K562 (cell line): ENCODE data around the gene DUSP10. TPM values are rescaled to one million over a fixed set of nuclear protein-coding genes. Genes with fewer than 3 reads are reported as not detected.

Experiments
- ATAC-seq: fragments of 200-7000 bp; cut with Tn5 transposase; 3 replicates; pipeline ENCODE4 v1.9.1; 2020; ENCODE audit warnings: moderate library complexity
- BruUV-seq: library from RNA; stranded (reverse); fragments of 400-500 nt; replicated peaks from 2 replicates; lab custom pipeline; 2021; lab: Mats Ljungman, UMichigan
- CTCF ChIA-PET: fragments of 300-600 bp; formaldehyde crosslinking; extraction: SDS; loops from one replicate; lab custom pipeline; 2021; ENCODE audit warnings: low intra/inter-chr PET ratio; lab: Yijun Ruan, JAX
- POLR2A ChIA-PET: fragments of 300-600, 350-650 bp; sonication (Branson Sonifier 250); formaldehyde crosslinking; extraction: SDS; loops from one replicate; lab custom pipeline; 2021; ENCODE audit warnings: antibody characterized with exemption, inconsistent platforms; lab: Yijun Ruan, JAX
- DNase-seq, 4 experiments: peaks; one replicate each; pipeline versions ENCODE4 v3.0.0 to v3.0.0-alpha.2; 2011 to 2018; ENCODE audit warnings: low spot score in 3 of 4, mixed read lengths in 3 of 4; ENCODE audit errors: extremely low read depth in 1 of 4
- FAIRE-seq: peaks from 2 replicates; lab custom pipeline; 2011; peaks lifted over from hg19 to GRCh38; lab: Jason Lieb, UNC
- H2AFZ ChIP-seq: 2 replicates; pipeline ENCODE4 v1.6.0; 2011; ENCODE audit warnings: low read depth, low read length, control low read depth, inconsistent platforms
- H3K27ac ChIP-seq: fragments of 200-600 bp; 3 replicates; pipeline ENCODE4 v1.8.0; 2011; ENCODE audit warnings: low read depth, mild to moderate bottlenecking, control low read depth, inconsistent platforms, low read length, moderate library complexity, mixed read lengths; ENCODE audit errors: extremely low read depth
- H3K27me3 ChIP-seq, 2 experiments: fragments of 300-600 bp in 1 of 2; 2 replicates in 1 of 2; 3 replicates in 1 of 2; pipeline versions ENCODE4 v1.6.0 to v1.8.0; 2011; ENCODE audit warnings: inconsistent platforms in 2 of 2, low read length in 2 of 2, mild to moderate bottlenecking in 1 of 2, mixed read lengths in 1 of 2, moderate library complexity in 1 of 2; ENCODE audit not compliant: control insufficient read depth in 2 of 2, insufficient read depth in 2 of 2
- H3K36me3 ChIP-seq: fragments of 300-600 bp; 3 replicates; pipeline ENCODE4 v1.8.0; 2011; ENCODE audit warnings: mild to moderate bottlenecking, low read length, inconsistent platforms; ENCODE audit not compliant: control insufficient read depth, insufficient read depth
- H3K4me1 ChIP-seq, 2 experiments: fragments of 200-600 bp in 1 of 2; replicated peaks in 1 of 2; 2 replicates in 1 of 2; 3 replicates in 1 of 2; pipeline versions ENCODE4 v1.5.1 to v1.8.0; 2011; ENCODE audit warnings: inconsistent platforms in 2 of 2, low read length in 2 of 2, mild to moderate bottlenecking in 1 of 2, mixed read lengths in 1 of 2, moderate library complexity in 1 of 2; ENCODE audit not compliant: control insufficient read depth in 2 of 2, insufficient read depth in 2 of 2
- H3K4me2 ChIP-seq: 2 replicates; pipeline ENCODE4 v1.6.1; 2011; ENCODE audit warnings: low read length, control low read depth, inconsistent platforms, mixed read lengths; ENCODE audit not compliant: insufficient read depth
- H3K4me3 ChIP-seq: fragments of 200-600 bp; sonication (generic), shearing (Covaris generic); 2 replicates; pipeline ENCODE4 v1.5.1; 2016; ENCODE audit warnings: control low read depth, inconsistent platforms
- H3K79me2 ChIP-seq: fragments of 200-600 bp; 3 replicates; pipeline ENCODE4 v1.8.0; 2011; ENCODE audit warnings: low read length, inconsistent platforms; ENCODE audit not compliant: control insufficient read depth, insufficient read depth
- H3K9ac ChIP-seq, 2 experiments: 2 replicates each; pipeline versions ENCODE4 v1.6.0 to v1.6.1; 2011; ENCODE audit warnings: low read depth in 2 of 2, low read length in 2 of 2, control low read depth in 1 of 2, inconsistent platforms in 1 of 2, mild to moderate bottlenecking in 1 of 2, mixed read lengths in 1 of 2; ENCODE audit not compliant: insufficient read depth in 1 of 2
- H3K9me1 ChIP-seq: one replicate; pipeline ENCODE4 v1.6.0; 2011; ENCODE audit warnings: inconsistent platforms, mild to moderate bottlenecking, low read length, moderate library complexity; ENCODE audit not compliant: control insufficient read depth, insufficient read depth
- H3K9me3 ChIP-seq: replicated peaks from 2 replicates; pipeline ENCODE4 v1.5.1; 2011; ENCODE audit warnings: low read depth, low read length, inconsistent platforms; ENCODE audit not compliant: control insufficient read depth, insufficient read depth
- H4K20me1 ChIP-seq: replicated peaks from 2 replicates; pipeline ENCODE4 v1.6.1; 2011; ENCODE audit warnings: low read length, inconsistent platforms, mixed read lengths; ENCODE audit not compliant: control insufficient read depth, insufficient read depth
- CBFA2T2 ChIP-seq: fragments of 450-650 bp; conservative IDR thresholded peaks from 2 replicates; pipeline ENCODE4 v1.6.1; 2017; ENCODE audit warnings: mild to moderate bottlenecking
- CEBPB ChIP-seq: fragments of 450-650 bp; IDR thresholded peaks from 2 replicates; pipeline ENCODE4 v1.6.1; 2016; ENCODE audit warnings: missing genetic modification characterization, missing compliant biosample characterization
- GABPB1 ChIP-seq: sonication (generic); formaldehyde crosslinking; IDR thresholded peaks from 2 replicates; pipeline ENCODE4 v1.8.0; 2022; ENCODE audit warnings: mild to moderate bottlenecking, missing genetic modification reagents
- MAFF ChIP-seq: IDR thresholded peaks from 2 replicates; pipeline ENCODE4 v1.6.1; 2012; ENCODE audit warnings: low read length, improper control_type of control experiment
- MTA2 ChIP-seq: fragments of 450-650 bp; IDR thresholded peaks from 2 replicates; pipeline ENCODE4 v1.6.1; 2016; ENCODE audit warnings: low read depth
- RBFOX2 ChIP-seq: fragments of 200-400 bp; formaldehyde crosslinking; IDR thresholded peaks from 2 replicates; pipeline ENCODE4 v1.6.1; 2017; ENCODE audit warnings: low read depth, mild to moderate bottlenecking, low read length, moderate library complexity
- TAF9B ChIP-seq: fragments of 450-650 bp; IDR thresholded peaks from 2 replicates; pipeline ENCODE4 v1.6.1; 2018; ENCODE audit warnings: mild to moderate bottlenecking; ENCODE audit not compliant: partially characterized antibody
- THRB ChIP-seq: fragments of 450-650 bp; formaldehyde crosslinking; conservative IDR thresholded peaks from 2 replicates; pipeline ENCODE4 v1.4.0; 2022; ENCODE audit warnings: mild to moderate bottlenecking, missing genetic modification characterization
- ZNF311 ChIP-seq: fragments of 250-450 bp; sonication (Bioruptor Pico); IDR thresholded peaks from 2 replicates; pipeline ENCODE4 v1.4.0; 2020; ENCODE audit warnings: mild to moderate bottlenecking, moderate library complexity
- ZNF431 ChIP-seq: sonication (generic); formaldehyde crosslinking; IDR thresholded peaks from 2 replicates; pipeline ENCODE4 v1.8.0; 2022; ENCODE audit warnings: mild to moderate bottlenecking, missing genetic modification reagents
- ZNF764 ChIP-seq: fragments of 250-450 bp; sonication (Bioruptor Pico); IDR thresholded peaks from 2 replicates; pipeline ENCODE4 v1.4.0; 2020; ENCODE audit warnings: low read depth, mild to moderate bottlenecking, moderate library complexity
- ZSCAN29 ChIP-seq: fragments of 450-650 bp; IDR thresholded peaks from 2 replicates; pipeline ENCODE4 v1.6.1; 2017
- ZSCAN32 ChIP-seq: fragments of 450-650 bp; formaldehyde crosslinking; IDR thresholded peaks from 2 replicates; pipeline ENCODE4 v1.4.0; 2020; ENCODE audit warnings: mild to moderate bottlenecking, moderate library complexity
- WGBS: fragments of 100-300 bp; shearing (Covaris generic); methylation state at CpG from one replicate; pipeline ENCODE4 v1.1.6; 2016; ENCODE audit warnings: low coverage, mixed read lengths; ENCODE audit not compliant: insufficient coverage; ENCODE audit errors: missing lambda C conversion rate; 5-methylcytosine and 5-hydroxymethylcytosine counted together
- in situ Hi-C: fragments of 300-500 bp; cut with MboI; formaldehyde crosslinking; loops from 4 replicates; pipeline ENCODE4 v1.15.0; 2018; ENCODE audit warnings: inconsistent platforms, mixed read lengths
- intact Hi-C: fragments of 100-400 bp; cut with micrococcal nuclease; formaldehyde crosslinking; loops from 2 replicates; pipeline ENCODE4 v1.14.2; 2022
- polyA plus RNA-seq, 8 experiments: library from polyadenylated mRNA; depleted of rRNA in 4 of 8; stranded (reverse) in 5 of 8; unstranded in 3 of 8; fragments of >200 nt; fragmentation: Nextera tagmentation in 2 of 8; fragmentation: Illumina TruSeq in 1 of 8; extraction: Ambion mirVana in 2 of 8; extraction: Trizol in 1 of 8; gene quantifications; 2 replicates each; pipeline versions ENCODE4 v1.2.1 to v1.2.3, GENCODE V29; 2011 to 2014; ENCODE audit warnings: inconsistent platforms in 1 of 8, missing spikeins in 1 of 8
- total RNA-seq, 7 experiments: library from RNA; depleted of rRNA in 6 of 7; stranded (reverse); fragments of >200 nt in 6 of 7; fragmentation: Illumina TruSeq in 2 of 7; extraction: Trizol in 2 of 7; gene quantifications; 2 replicates each; pipeline versions ENCODE4 v1.2.1 to v1.2.3, GENCODE V29; 2011 to 2021; ENCODE audit warnings: low replicate concordance in 1 of 7
- TF ChIP-seq, protein P1 (sequence below): fragments of 250-450 bp; sonication (Bioruptor Pico); IDR thresholded peaks from 2 replicates; pipeline ENCODE4 v1.4.0; 2020; ENCODE audit warnings: mild to moderate bottlenecking

DUSP10 gene
- total and polyA plus RNA-seq, 9 of the 15 experiments (the other 6 are each of a cell fraction or from before 2014, with no cell fraction given): 1.7 to 8.3 (median 6.1) TPM

DNA sequence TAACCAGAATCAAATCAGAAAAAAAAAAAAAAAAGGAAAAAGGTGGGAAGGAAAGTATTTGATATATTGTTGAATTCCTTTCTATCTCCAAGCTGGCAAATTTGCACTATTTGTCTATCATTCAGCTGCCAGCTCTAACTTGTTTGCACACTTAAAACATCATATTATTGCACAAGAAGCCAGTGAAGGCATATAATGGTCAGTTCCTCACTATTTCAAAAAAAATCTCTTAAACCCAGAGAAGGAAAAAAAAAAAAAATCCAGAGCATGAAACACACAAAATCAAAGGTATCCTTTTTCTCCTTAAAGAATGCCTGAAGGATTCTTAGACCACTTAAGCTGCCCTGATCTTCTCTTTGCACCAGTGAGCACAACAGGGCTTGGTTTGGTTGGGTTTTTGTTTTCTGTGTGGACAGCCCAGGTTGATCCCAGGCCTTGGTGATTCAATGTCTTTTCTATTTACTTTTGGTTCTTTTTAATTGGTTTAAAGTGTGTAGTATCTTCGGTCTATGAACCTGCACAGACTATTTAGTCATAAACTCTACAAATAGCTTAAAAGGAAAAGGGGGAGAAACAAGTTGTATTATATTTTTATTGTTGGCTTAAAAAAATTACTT is 40.2 kb downstream of the DUSP10 start:
- Histone ChIP-seq H3K4me2 (no peak overlapping the region), H3K9me3 (no peaks in the 10 kb centered on the region), H3K9ac (no peak overlapping the region), H3K4me3 (no peak overlapping the region), H3K4me1 (peaks cover 4 to 6% of the 10 kb centered on the region in 2 experiments), H3K79me2 (no peaks in the 10 kb centered on the region), H3K9me1 (no peaks in the 10 kb centered on the region), H3K27me3 (no peaks in the 10 kb centered on the region), H3K36me3 (peaks cover 21% of the 10 kb centered on the region), H4K20me1 (no peaks in the 10 kb centered on the region), H2AFZ (no peak overlapping the region), H3K27ac (no peak overlapping the region)
- CTCF ChIA-PET: no interaction called here
- intact Hi-C loops (no loop called here), in situ Hi-C loops (no loop called here)
- BruUV-seq: no TSS peak
- TF ChIP-seq, protein P1, sequence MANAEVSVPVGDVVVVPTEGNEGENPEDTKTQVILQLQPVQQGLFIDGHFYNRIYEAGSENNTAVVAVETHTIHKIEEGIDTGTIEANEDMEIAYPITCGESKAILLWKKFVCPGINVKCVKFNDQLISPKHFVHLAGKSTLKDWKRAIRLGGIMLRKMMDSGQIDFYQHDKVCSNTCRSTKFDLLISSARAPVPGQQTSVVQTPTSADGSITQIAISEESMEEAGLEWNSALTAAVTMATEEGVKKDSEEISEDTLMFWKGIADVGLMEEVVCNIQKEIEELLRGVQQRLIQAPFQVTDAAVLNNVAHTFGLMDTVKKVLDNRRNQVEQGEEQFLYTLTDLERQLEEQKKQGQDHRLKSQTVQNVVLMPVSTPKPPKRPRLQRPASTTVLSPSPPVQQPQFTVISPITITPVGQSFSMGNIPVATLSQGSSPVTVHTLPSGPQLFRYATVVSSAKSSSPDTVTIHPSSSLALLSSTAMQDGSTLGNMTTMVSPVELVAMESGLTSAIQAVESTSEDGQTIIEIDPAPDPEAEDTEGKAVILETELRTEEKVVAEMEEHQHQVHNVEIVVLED (CRISPR knock-in tag): no peak
- peak; percentile 11; the same call in 1 of the 2 replicates for TF ChIP-seq CEBPB
- WGBS: 94% methylated on average over 1 of the region's 1 CpG
- FAIRE-seq (no peak), ATAC-seq (no peak), DNase-seq (no peak)
- POLR2A ChIA-PET: interaction anchor here (0.8 to 1.2 kb wide), 2 partner anchors 9 to 42 kb away, joined by 3 read pairs; no protein-coding TSS in a partner anchor

DNA sequence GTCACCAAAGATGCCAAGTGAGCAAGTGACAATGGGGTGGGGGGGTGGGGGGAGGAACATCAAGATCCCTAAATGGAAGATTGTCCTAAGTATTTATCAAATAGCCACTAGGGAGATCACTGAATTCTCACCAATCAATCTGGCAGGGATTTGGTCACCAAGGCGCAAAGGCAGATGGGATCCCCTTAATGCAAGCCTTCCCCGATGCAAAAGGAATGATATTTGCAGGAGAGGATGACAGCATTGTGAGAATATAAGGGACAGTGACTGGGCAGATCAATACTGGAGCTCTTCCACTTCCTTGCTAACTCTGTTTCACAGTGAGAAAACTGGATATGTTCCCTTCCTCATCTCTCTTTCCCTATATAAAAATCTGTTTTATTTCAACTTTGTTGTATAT is 40.9 kb downstream of the DUSP10 start:
- intact Hi-C loops: no loop called here
- H3K4me1 ChIP-seq: peaks cover 0 to under 1% of the 10 kb centered on the region in 2 experiments; a peak in 1 of 5 replicates
- H3K79me2 ChIP-seq: no peaks in the 10 kb centered on the region
- no peak overlapping the region for H3K4me3 ChIP-seq
- no peak for DNase-seq
- WGBS: 45% methylated on average over 2 of the region's 2 CpGs
- no peak overlapping the region for H3K4me2 ChIP-seq
- no TSS peak for BruUV-seq
- no peaks in the 10 kb centered on the region for H3K27me3 ChIP-seq
- POLR2A ChIA-PET: interaction anchor here (0.8 kb wide), 1 partner anchor 42 kb away, joined by 3 read pairs; no protein-coding TSS in a partner anchor
- H3K9me3 ChIP-seq: no peaks in the 10 kb centered on the region
- H3K9ac ChIP-seq: no peak overlapping the region
- H2AFZ ChIP-seq: no peak overlapping the region
- FAIRE-seq: no peak
- in situ Hi-C loops: no loop called here
- CTCF ChIA-PET: no interaction called here
- H3K9me1 ChIP-seq: no peaks in the 10 kb centered on the region
- peaks cover 18% of the 10 kb centered on the region for H3K36me3 ChIP-seq
- H3K27ac ChIP-seq: no peak overlapping the region
- no peaks in the 10 kb centered on the region for H4K20me1 ChIP-seq
- no peak for ATAC-seq
- TF ChIP-seq TAF9B (no peak), ZNF311 (CRISPR knock-in tag) (no peak), ZNF431 (no peak), CBFA2T2 (no peak), ZSCAN29 (no peak), MTA2 (no peak), GABPB1 (no peak), MAFF (no peak), ZNF764 (CRISPR knock-in tag) (no peak), THRB (no peak), RBFOX2 (no peak), ZSCAN32 (CRISPR knock-in tag) (no peak)
